HG03342 (cell line): ENCODE measurements around the gene ART3.

ENCODE experiments used
- ATAC-seq: cut with Tn5 transposase; IDR thresholded peaks from one replicate; pipeline ENCODE4 v1.9.1; 2021; ENCODE audit warnings: mild to moderate bottlenecking, moderate library complexity; ENCODE audit not compliant: unreplicated experiment

ART3 gene

GRCh38 chr4:76144546-76144945, 70.0 kb downstream of the ART3 start:
- no peak for ATAC-seq

GRCh38 chr4:76147454-76148141, 73.1 kb downstream of the ART3 start:
- peak; percentile 35 for ATAC-seq

- peak; percentile 99 for ATAC-seq
Observed at GRCh38 chr4:76148142-76148865, 73.8 kb downstream of the ART3 start, which contains the start of gene NUP54. Gene NUP54, minus strand, starts transcription at chr4:76148397. Its CDS starts 23 bp downstream, at chr4:76148374.

DNA sequence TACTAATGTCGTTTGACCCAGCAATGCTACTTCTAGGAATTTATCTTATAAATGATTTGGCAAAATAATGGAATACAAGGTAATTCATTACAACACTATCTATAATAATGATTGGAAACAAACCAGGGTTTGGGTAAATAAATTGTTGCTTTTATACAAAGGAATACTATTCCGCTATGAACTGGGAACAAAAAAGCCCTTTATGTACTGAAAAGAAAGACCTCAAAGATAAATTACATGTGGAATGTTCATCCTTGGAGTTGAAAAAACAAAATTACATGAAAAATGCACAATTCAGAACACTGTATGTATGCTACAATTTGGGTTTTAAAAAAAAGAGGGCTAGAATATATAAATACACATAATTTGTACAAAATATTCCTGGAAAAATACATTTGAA, 78.8 kb downstream of the ART3 start:
- no peak for ATAC-seq

DNA sequence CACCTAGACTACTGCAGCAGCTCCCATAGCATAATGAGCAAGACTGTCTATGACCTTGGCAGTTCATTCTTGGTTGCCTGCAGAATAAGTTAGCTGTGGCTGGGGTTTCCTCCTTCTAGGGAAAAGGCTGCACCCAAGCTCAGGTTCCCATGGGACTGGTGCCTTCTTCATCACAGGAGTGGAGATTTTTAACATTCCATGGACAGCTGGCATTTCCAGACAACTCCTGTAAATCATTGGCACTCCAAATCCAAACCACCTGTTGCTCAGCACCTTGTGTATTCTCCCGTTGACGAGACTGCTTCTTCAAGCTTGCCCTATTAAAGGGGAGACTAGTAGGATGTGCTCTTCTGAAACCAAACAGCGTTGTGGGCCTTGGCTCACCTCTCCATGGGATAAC, 81.5 kb downstream of the ART3 start:
- ATAC-seq: no peak

DNA sequence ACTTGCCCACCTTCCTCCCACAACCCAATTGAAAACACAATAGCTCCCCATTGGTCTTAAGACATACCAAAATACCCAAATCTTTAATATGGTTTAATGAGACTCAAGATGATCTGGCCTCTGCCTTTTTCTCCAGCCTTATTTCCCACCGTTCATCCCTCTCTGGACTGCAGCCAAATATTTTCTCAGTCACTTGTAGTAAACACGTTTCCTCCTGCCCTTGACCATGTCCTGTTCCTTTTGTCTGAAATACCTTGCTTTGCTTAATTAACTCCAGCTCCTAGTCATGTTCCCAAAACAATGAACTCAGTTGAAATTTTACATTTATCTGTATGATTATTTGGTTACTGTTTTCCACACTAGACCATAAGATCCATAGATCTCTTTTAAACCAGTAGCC, 82.1 kb downstream of the ART3 start:
- no peak for ATAC-seq

GRCh38 chr4:76160355-76160754, 85.8 kb downstream of the ART3 start:
- ATAC-seq: no peak
